SK-N-SH treated with all-trans-retinoic acid at 6 μM for 48 hours (cell line): ENCODE data around the gene KIF2C.

Experiments used
- ATAC-seq: fragments of 200-7000 bp; cut with Tn5 transposase; 3 replicates; pipeline ENCODE4 v1.9.1; 2020; ENCODE audit warnings: mild to moderate bottlenecking, moderate library complexity
- ARNTL ChIP-seq: fragments of 450-650 bp; formaldehyde crosslinking; IDR thresholded peaks from 2 replicates; pipeline ENCODE4 v1.5.0; 2020; ENCODE audit warnings: low read depth, mild to moderate bottlenecking, moderate library complexity, borderline replicate concordance
- BACH2 ChIP-seq: fragments of 250-450 bp; sonication (Bioruptor Pico); IDR thresholded peaks from 2 replicates; pipeline ENCODE4 v1.9.0; 2021; ENCODE audit warnings: mild to moderate bottlenecking, borderline replicate concordance
- CREB5 ChIP-seq: fragments of 250-450 bp; sonication (Bioruptor Pico); IDR thresholded peaks from 2 replicates; pipeline ENCODE4 v1.5.1; 2020; ENCODE audit warnings: low read depth, mild to moderate bottlenecking, moderate library complexity
- CSRNP3 ChIP-seq: fragments of 250-450 bp; sonication (Bioruptor Pico); IDR thresholded peaks from 2 replicates; pipeline ENCODE4 v1.5.1; 2021; ENCODE audit warnings: mild to moderate bottlenecking, moderate library complexity
- ESRRG ChIP-seq: fragments of 250-450 bp; sonication (Bioruptor Pico); IDR thresholded peaks from 2 replicates; pipeline ENCODE4 v1.6.1; 2021; ENCODE audit warnings: mild to moderate bottlenecking
- GLIS3 ChIP-seq: fragments of 250-450 bp; sonication (Bioruptor Pico); IDR thresholded peaks from 2 replicates; pipeline ENCODE4 v1.5.0; 2020; ENCODE audit warnings: mild to moderate bottlenecking, moderate library complexity
- ISL1 ChIP-seq: fragments of 250-450 bp; sonication (Bioruptor Pico); IDR thresholded peaks from 2 replicates; pipeline ENCODE4 v2.1.2; 2022; ENCODE audit warnings: mild to moderate bottlenecking, moderate library complexity
- OSR1 ChIP-seq: fragments of 250-450 bp; sonication (Bioruptor Pico); IDR thresholded peaks from 2 replicates; pipeline ENCODE4 v1.8.0; 2022; ENCODE audit warnings: moderate library complexity, mild to moderate bottlenecking, inconsistent platforms
- PATZ1 ChIP-seq: fragments of 250-450 bp; sonication (Bioruptor Pico); IDR thresholded peaks from 2 replicates; pipeline ENCODE4 v1.8.0; 2020; ENCODE audit warnings: mild to moderate bottlenecking, moderate library complexity, borderline replicate concordance
- PPARA ChIP-seq: fragments of 250-450 bp; sonication (Bioruptor Pico); IDR thresholded peaks from 2 replicates; pipeline ENCODE4 v1.5.0; 2020; ENCODE audit warnings: mild to moderate bottlenecking, borderline replicate concordance
- RARB ChIP-seq: fragments of 250-450 bp; sonication (Bioruptor Pico); IDR thresholded peaks from 2 replicates; pipeline ENCODE4 v1.8.0; 2021; ENCODE audit warnings: mild to moderate bottlenecking, moderate library complexity
- TCF4 ChIP-seq: fragments of 250-450 bp; sonication (Bioruptor Pico); IDR thresholded peaks from 2 replicates; pipeline ENCODE4 v1.8.0; 2021; ENCODE audit warnings: mild to moderate bottlenecking, moderate library complexity, borderline replicate concordance
- TOX ChIP-seq: fragments of 250-450 bp; sonication (Bioruptor Pico); IDR thresholded peaks from 2 replicates; pipeline ENCODE4 v1.8.0; 2021; ENCODE audit warnings: mild to moderate bottlenecking, moderate library complexity, borderline replicate concordance
- ZC3H10 ChIP-seq: fragments of 250-450 bp; sonication (Bioruptor Pico); IDR thresholded peaks from 2 replicates; pipeline ENCODE4 v1.5.1; 2021; ENCODE audit warnings: mild to moderate bottlenecking, moderate library complexity
- ZFP3 ChIP-seq: fragments of 250-450 bp; sonication (Bioruptor Pico); IDR thresholded peaks from 2 replicates; pipeline ENCODE4 v1.5.0; 2020; ENCODE audit warnings: mild to moderate bottlenecking, moderate library complexity
- ZFP30 ChIP-seq: fragments of 450-650 bp; formaldehyde crosslinking; IDR thresholded peaks from 2 replicates; pipeline ENCODE4 v1.5.0; 2022; ENCODE audit warnings: mild to moderate bottlenecking, moderate library complexity
- ZNF565 ChIP-seq: fragments of 450-650 bp; formaldehyde crosslinking; conservative IDR thresholded peaks from 2 replicates; pipeline ENCODE4 v1.5.0; 2020; ENCODE audit warnings: low read depth, mild to moderate bottlenecking, moderate library complexity
- ZNF70 ChIP-seq: fragments of 450-650 bp; formaldehyde crosslinking; IDR thresholded peaks from 2 replicates; pipeline ENCODE4 v1.5.0; 2020; ENCODE audit warnings: mild to moderate bottlenecking, moderate library complexity
- ZNF8 ChIP-seq: fragments of 450-650 bp; formaldehyde crosslinking; IDR thresholded peaks from 2 replicates; pipeline ENCODE4 v1.5.0; 2020; ENCODE audit warnings: mild to moderate bottlenecking, moderate library complexity
- TF ChIP-seq, protein P1 (sequence below): fragments of 250-450 bp; sonication (Bioruptor Pico); IDR thresholded peaks from 2 replicates; pipeline ENCODE4 v1.8.0; 2021; ENCODE audit warnings: low read depth, mild to moderate bottlenecking, moderate library complexity, borderline replicate concordance

KIF2C gene

DNA sequence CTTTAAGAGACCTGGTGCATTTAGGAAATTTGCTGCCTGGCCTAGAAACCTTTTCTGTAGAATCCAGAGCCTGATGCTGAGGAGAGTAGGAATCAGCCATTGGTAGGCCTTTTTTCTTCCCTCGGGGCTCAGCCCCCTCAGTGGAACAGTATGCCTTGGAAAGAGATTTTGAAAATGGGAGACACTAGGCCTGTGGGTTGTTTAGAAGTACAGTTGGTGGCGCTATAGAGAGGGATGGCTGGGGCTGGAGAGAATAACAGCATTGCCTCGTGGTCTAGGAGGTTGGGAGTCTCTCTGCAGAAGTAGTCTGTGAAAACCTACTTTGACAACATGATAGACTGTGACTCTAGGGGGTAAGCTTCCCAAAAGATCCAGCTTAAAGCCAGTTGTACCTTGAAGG, 8.2 kb downstream of the KIF2C start (continued):
- TF ChIP-seq PATZ1 (no peak), ZFP3 (CRISPR knock-in tag) (no peak), ARNTL (no peak), BACH2 (no peak), ZNF8 (no peak), ISL1 (CRISPR knock-in tag) (no peak)

DNA sequence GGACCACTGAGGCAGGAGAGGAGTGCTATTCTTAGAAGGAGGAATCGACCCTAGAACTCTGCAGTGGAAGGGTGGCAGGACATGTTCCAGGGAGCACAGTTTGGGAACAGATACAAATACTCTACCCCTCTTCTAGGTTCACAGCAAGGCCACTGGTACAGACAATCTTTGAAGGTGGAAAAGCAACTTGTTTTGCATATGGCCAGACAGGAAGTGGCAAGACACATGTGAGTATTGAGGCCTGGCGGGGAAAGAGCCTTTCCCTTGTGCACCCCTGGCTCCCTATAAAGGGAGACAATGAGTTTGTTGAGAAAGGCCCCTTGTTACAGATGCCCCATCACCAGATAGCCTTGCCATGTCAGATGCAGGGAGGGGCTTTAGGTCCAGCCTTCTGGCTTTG, 17.8 kb downstream of the KIF2C start:
- TF ChIP-seq TOX (no peak), CREB5 (CRISPR knock-in tag) (no peak), ZNF565 (CRISPR knock-in tag) (no peak), ZFP30 (no peak), CSRNP3 (CRISPR knock-in tag) (no peak), ZC3H10 (CRISPR knock-in tag) (no peak), ZFP3 (CRISPR knock-in tag) (no peak), ZNF8 (no peak), TCF4 (CRISPR knock-in tag) (no peak), PPARA (CRISPR knock-in tag) (no peak), OSR1 (CRISPR knock-in tag) (no peak), BACH2 (no peak), RARB (CRISPR knock-in tag) (no peak), PATZ1 (no peak), ARNTL (no peak)
- TF ChIP-seq, protein P1, sequence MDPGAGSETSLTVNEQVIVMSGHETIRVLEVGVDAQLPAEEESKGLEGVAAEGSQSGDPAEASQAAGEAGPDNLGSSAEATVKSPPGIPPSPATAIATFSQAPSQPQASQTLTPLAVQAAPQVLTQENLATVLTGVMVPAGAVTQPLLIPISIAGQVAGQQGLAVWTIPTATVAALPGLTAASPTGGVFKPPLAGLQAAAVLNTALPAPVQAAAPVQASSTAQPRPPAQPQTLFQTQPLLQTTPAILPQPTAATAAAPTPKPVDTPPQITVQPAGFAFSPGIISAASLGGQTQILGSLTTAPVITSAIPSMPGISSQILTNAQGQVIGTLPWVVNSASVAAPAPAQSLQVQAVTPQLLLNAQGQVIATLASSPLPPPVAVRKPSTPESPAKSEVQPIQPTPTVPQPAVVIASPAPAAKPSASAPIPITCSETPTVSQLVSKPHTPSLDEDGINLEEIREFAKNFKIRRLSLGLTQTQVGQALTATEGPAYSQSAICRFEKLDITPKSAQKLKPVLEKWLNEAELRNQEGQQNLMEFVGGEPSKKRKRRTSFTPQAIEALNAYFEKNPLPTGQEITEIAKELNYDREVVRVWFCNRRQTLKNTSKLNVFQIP (CRISPR knock-in tag): no peak
- TF ChIP-seq, all 23 proteins: peak for 0
- ATAC-seq: no peak

DNA sequence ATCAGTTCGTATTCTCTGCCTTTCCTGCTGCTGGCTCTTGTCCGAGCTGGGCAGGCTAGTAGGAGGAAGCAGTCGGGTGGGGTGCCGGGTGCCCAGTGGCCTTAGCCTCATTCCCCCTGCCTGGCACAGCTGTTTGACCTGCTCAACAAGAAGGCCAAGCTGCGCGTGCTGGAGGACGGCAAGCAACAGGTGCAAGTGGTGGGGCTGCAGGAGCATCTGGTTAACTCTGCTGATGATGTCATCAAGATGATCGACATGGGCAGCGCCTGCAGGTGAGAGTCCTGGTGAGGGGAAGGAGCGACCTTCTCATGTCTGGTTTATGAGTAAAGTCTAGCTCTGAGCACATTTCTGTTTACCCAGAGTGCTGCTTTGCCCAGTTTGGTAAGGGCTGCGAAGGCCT, 19.4 kb downstream of the KIF2C start:
- TF ChIP-seq BACH2 (no peak), ZNF70 (CRISPR knock-in tag) (no peak), RARB (CRISPR knock-in tag) (no peak), GLIS3 (CRISPR knock-in tag) (no peak), OSR1 (CRISPR knock-in tag) (no peak), CSRNP3 (CRISPR knock-in tag) (no peak), ESRRG (CRISPR knock-in tag) (no peak), CREB5 (CRISPR knock-in tag) (no peak)

More for the DNA sequence above, 19.4 kb downstream of the KIF2C start:
- no peak for ATAC-seq
